K562 (cell line): ENCODE results near the gene TTLL9. TPM values are rescaled to one million over a fixed set of nuclear protein-coding genes. Genes with fewer than 3 reads are reported as not detected.

ENCODE experiments used
- CEBPZ ChIP-seq: fragments of 150-350 bp; IDR thresholded peaks from 2 replicates; pipeline ENCODE4 v1.6.1; 2014; ENCODE audit warnings: low read depth, mild to moderate bottlenecking, low read length, borderline replicate concordance
- CREBBP ChIP-seq: IDR thresholded peaks from one replicate; pipeline ENCODE4 v1.6.1; 2012; ENCODE audit warnings: low read depth, mild to moderate bottlenecking, control low read depth, inconsistent platforms, low read length
- DMBX1 ChIP-seq: fragments of 250-450 bp; sonication (Bioruptor Pico); IDR thresholded peaks from 2 replicates; pipeline ENCODE4 v1.8.0; 2022; ENCODE audit warnings: inconsistent platforms, mild to moderate bottlenecking, moderate library complexity, borderline replicate concordance
- HCFC1 ChIP-seq: IDR thresholded peaks from 2 replicates; pipeline ENCODE4 v1.6.1; 2012; ENCODE audit warnings: low read depth, low read length, improper control_type of control experiment
- HDAC6 ChIP-seq: IDR thresholded peaks from 2 replicates; pipeline ENCODE4 v1.6.1; 2012; ENCODE audit warnings: low read depth, mild to moderate bottlenecking, control low read depth, inconsistent platforms, low read length, moderate library complexity
- HNRNPLL ChIP-seq: fragments of 200-400 bp; formaldehyde crosslinking; IDR thresholded peaks from 2 replicates; pipeline ENCODE4 v1.6.1; 2017; ENCODE audit warnings: low read length, low read depth, mild to moderate bottlenecking; ENCODE audit not compliant: poor library complexity, severe bottlenecking
- MEF2A ChIP-seq: IDR thresholded peaks from 2 replicates; pipeline ENCODE4 v1.6.1; 2011; ENCODE audit warnings: low read depth, mild to moderate bottlenecking, low read length, moderate library complexity; ENCODE audit not compliant: control insufficient read depth
- NCOR1 ChIP-seq: fragments of 450-650 bp; IDR thresholded peaks from 2 replicates; pipeline ENCODE4 v1.6.1; 2016; ENCODE audit warnings: mild to moderate bottlenecking, moderate library complexity
- NFYB ChIP-seq: IDR thresholded peaks from 2 replicates; pipeline ENCODE4 v1.6.1; 2011; ENCODE audit warnings: mild to moderate bottlenecking, moderate library complexity; ENCODE audit not compliant: insufficient read length; ENCODE audit errors: extremely low read depth
- NR0B1 ChIP-seq: fragments of 450-650 bp; IDR thresholded peaks from one replicate; pipeline ENCODE4 v1.6.1; 2018; ENCODE audit warnings: mild to moderate bottlenecking, moderate library complexity; ENCODE audit not compliant: partially characterized antibody
- NR1H2 ChIP-seq: sonication (generic); formaldehyde crosslinking; IDR thresholded peaks from 2 replicates; pipeline ENCODE4 v1.4.0; 2020; ENCODE audit warnings: mild to moderate bottlenecking, missing genetic modification reagents
- ZNF232 ChIP-seq: sonication (generic); formaldehyde crosslinking; IDR thresholded peaks from 2 replicates; pipeline ENCODE4 v1.8.0; 2022; ENCODE audit warnings: mild to moderate bottlenecking, missing genetic modification reagents
- polyA plus RNA-seq, 8 experiments: library from polyadenylated mRNA; depleted of rRNA in 4 of 8; stranded (reverse) in 5 of 8; unstranded in 3 of 8; fragments of >200 nt; fragmentation: Nextera tagmentation in 2 of 8; fragmentation: Illumina TruSeq in 1 of 8; extraction: Ambion mirVana in 2 of 8; extraction: Trizol in 1 of 8; gene quantifications; 2 replicates each; pipeline versions ENCODE4 v1.2.1 to v1.2.3, GENCODE V29; 2011 to 2014; ENCODE audit warnings: inconsistent platforms in 1 of 8, missing spikeins in 1 of 8
- total RNA-seq, 7 experiments: library from RNA; depleted of rRNA in 6 of 7; stranded (reverse); fragments of >200 nt in 6 of 7; fragmentation: Illumina TruSeq in 2 of 7; extraction: Trizol in 2 of 7; gene quantifications; 2 replicates each; pipeline versions ENCODE4 v1.2.1 to v1.2.3, GENCODE V29; 2011 to 2021; ENCODE audit warnings: low replicate concordance in 1 of 7
- TF ChIP-seq, protein P1 (sequence below), 3 experiments: fragments of 200-800 bp in 1 of 3; fragments of 250-450 bp in 1 of 3; fragments of 450-650 bp in 1 of 3; sonication (Bioruptor Pico) in 1 of 3; sonication (Bioruptor generic) in 1 of 3; formaldehyde crosslinking in 1 of 3; IDR thresholded peaks; 2 replicates each; pipeline versions ENCODE4 v1.6.1 to v1.8.0; 2016 to 2022; ENCODE audit warnings: mild to moderate bottlenecking in 2 of 3, missing genetic modification characterization in 2 of 3, missing compliant biosample characterization in 1 of 3, moderate library complexity in 1 of 3
- TF ChIP-seq, protein P2 (sequence below): fragments of 250-450 bp; sonication (Bioruptor Pico); IDR thresholded peaks from 2 replicates; pipeline ENCODE4 v1.5.0; 2021; ENCODE audit warnings: mild to moderate bottlenecking, borderline replicate concordance

The TTLL9 gene
- total and polyA plus RNA-seq, 9 of the 15 experiments (the other 6 are each of a cell fraction or from before 2014, with no cell fraction given), result 0.06 to 0.07 TPM; not detected in 7

DNA sequence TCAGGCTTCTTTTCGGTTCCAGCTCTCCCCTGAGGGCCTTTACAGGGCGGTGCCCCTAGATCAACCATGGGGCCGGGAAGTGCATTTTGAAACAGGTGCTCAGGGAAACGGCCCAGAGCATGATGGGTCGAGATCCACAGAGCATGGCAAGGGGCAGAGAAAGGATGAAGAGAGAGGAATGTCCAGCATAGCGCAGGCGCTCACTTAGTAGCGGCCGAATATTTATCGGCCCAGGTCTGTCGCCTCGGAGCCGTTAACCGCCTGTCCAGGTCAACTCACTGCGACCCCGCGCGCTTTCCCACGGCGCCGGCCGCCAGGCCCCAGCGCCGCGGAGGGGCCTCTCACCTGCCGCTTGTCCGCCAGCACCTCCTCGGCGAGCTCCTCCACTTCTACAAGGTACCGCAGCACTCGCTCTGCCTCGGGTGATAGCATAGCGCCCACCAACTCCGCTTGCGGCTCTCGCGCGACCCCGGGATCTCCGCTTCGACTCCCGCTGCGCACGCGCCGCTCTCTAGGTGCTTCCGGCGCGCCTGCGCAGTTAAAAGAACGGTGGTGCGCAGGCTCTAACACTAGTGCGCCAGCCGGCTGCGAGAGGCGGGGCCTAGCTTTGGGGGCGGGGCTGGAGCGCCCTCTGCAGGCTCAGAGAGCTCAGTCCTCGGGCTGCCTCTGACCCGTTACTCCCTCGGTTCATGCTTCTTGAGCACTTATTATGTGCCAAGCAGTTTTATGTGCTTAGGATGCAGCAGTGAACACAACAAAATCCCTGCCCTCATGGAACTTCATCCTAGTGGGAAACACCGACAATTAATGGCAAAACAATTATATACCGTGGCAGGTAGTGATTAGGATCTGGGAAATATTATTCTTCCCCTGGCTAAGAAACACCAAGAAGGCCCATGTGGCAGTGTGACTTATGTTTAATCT, 81.4 kb downstream of the TTLL9 start, which contains the start of gene PDRG1 (continued):
- TF ChIP-seq NR1H2 (no peak), ZNF232 (CRISPR knock-in tag) (no peak), NCOR1 (no peak), CEBPZ (no peak), HNRNPLL (peak; percentile 67), NR0B1 (no peak), MEF2A (no peak), HCFC1 (0 out of 2 replicates have a peak, but pooled peaks have one; percentile 18), HDAC6 (no peak), NFYB (no peak), DMBX1 (no peak), CREBBP (no peak)
- TF ChIP-seq, protein P1, sequence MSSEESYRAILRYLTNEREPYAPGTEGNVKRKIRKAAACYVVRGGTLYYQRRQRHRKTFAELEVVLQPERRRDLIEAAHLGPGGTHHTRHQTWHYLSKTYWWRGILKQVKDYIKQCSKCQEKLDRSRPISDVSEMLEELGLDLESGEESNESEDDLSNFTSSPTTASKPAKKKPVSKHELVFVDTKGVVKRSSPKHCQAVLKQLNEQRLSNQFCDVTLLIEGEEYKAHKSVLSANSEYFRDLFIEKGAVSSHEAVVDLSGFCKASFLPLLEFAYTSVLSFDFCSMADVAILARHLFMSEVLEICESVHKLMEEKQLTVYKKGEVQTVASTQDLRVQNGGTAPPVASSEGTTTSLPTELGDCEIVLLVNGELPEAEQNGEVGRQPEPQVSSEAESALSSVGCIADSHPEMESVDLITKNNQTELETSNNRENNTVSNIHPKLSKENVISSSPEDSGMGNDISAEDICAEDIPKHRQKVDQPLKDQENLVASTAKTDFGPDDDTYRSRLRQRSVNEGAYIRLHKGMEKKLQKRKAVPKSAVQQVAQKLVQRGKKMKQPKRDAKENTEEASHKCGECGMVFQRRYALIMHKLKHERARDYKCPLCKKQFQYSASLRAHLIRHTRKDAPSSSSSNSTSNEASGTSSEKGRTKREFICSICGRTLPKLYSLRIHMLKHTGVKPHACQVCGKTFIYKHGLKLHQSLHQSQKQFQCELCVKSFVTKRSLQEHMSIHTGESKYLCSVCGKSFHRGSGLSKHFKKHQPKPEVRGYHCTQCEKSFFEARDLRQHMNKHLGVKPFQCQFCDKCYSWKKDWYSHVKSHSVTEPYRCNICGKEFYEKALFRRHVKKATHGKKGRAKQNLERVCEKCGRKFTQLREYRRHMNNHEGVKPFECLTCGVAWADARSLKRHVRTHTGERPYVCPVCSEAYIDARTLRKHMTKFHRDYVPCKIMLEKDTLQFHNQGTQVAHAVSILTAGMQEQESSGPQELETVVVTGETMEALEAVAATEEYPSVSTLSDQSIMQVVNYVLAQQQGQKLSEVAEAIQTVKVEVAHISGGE (CRISPR knock-in tag; IDR thresholded peaks at IDR 0.05), result no peak
- TF ChIP-seq, protein P2, sequence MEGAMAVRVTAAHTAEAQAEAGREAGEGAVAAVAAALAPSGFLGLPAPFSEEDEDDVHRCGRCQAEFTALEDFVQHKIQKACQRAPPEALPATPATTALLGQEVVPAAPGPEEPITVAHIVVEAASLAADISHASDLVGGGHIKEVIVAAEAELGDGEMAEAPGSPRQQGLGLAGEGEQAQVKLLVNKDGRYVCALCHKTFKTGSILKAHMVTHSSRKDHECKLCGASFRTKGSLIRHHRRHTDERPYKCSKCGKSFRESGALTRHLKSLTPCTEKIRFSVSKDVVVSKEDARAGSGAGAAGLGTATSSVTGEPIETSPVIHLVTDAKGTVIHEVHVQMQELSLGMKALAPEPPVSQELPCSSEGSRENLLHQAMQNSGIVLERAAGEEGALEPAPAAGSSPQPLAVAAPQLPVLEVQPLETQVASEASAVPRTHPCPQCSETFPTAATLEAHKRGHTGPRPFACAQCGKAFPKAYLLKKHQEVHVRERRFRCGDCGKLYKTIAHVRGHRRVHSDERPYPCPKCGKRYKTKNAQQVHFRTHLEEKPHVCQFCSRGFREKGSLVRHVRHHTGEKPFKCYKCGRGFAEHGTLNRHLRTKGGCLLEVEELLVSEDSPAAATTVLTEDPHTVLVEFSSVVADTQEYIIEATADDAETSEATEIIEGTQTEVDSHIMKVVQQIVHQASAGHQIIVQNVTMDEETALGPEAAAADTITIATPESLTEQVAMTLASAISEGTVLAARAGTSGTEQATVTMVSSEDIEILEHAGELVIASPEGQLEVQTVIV (CRISPR knock-in tag), result no peak
